Mesodermal cell (in vitro differentiated cells): ENCODE results near the gene ITGAL.
"Not testable (repeated sequence)": the region's sequence is repeated elsewhere in the genome, so short reads cannot be mapped to it uniquely, and the experiment has no call there.

ENCODE experiments used
- H3K27ac ChIP-seq: 2 replicates; pipeline ENCODE4 v1.7.0; 2013; ENCODE audit warnings: mild to moderate bottlenecking, low read depth, low read length, moderate library complexity; ENCODE audit not compliant: severe bottlenecking
- H3K36me3 ChIP-seq: 2 replicates; pipeline ENCODE4 v1.7.1; 2013; ENCODE audit warnings: mild to moderate bottlenecking, low read length, moderate library complexity; ENCODE audit not compliant: control insufficient read depth, insufficient read depth
- H3K4me1 ChIP-seq: one replicate; pipeline ENCODE4 v1.7.1; 2013; ENCODE audit warnings: mild to moderate bottlenecking, low read length; ENCODE audit not compliant: insufficient read depth, control insufficient read depth, poor library complexity, severe bottlenecking
- H3K4me3 ChIP-seq: 2 replicates; pipeline ENCODE4 v1.7.0; 2013; ENCODE audit warnings: low read length, control low read depth, mild to moderate bottlenecking; ENCODE audit not compliant: insufficient read depth, poor library complexity, severe bottlenecking; ENCODE audit errors: extremely low read depth
- H3K9me3 ChIP-seq: 2 replicates; pipeline ENCODE4 v1.7.1; 2013; ENCODE audit warnings: mild to moderate bottlenecking, low read length, moderate library complexity; ENCODE audit not compliant: control insufficient read depth
- WGBS, 2 experiments: methylation state at CpG; one replicate each; pipeline ENCODE4 v1.1.5; 2013; ENCODE audit warnings: missing lambda C conversion rate in 2 of 2; ENCODE audit not compliant: insufficient coverage in 2 of 2; 5-methylcytosine and 5-hydroxymethylcytosine counted together

Gene ITGAL

GRCh38 chr16:30476991-30477390 is 4.4 kb downstream of the ITGAL start:
- no peaks in the 10 kb centered on the region for H3K9me3 ChIP-seq
- no peaks in the 10 kb centered on the region for H3K4me1 ChIP-seq
- 85 to 90% methylated on average over 2 of the region's 3 CpGs for WGBS, 2 experiments
- H3K4me3 ChIP-seq: no peak overlapping the region
- no peak overlapping the region for H3K27ac ChIP-seq
- H3K36me3 ChIP-seq: no peaks in the 10 kb centered on the region

- H3K4me3 ChIP-seq, H3K36me3 ChIP-seq, H3K27ac ChIP-seq, H3K9me3 ChIP-seq, H3K4me1 ChIP-seq: not testable (repeated sequence)
- WGBS, 2 experiments: 76 to 94% methylated on average over 2 to 3 of the region's 3 CpGs
Measured at GRCh38 chr16:30477773-30478172, 5.2 kb downstream of the ITGAL start.

GRCh38 chr16:30478766-30479478 is 6.4 kb downstream of the ITGAL start:
- Histone ChIP-seq H3K4me3 (no peak overlapping the region), H3K27ac (no peak overlapping the region), H3K4me1 (no peaks in the 10 kb centered on the region), H3K36me3 (no peaks in the 10 kb centered on the region), H3K9me3 (no peaks in the 10 kb centered on the region)
- WGBS, 2 experiments: 91 to 95% methylated on average over 12 of the region's 12 CpGs

- Histone ChIP-seq H3K4me1 (no peaks in the 10 kb centered on the region), H3K9me3 (no peaks in the 10 kb centered on the region), H3K4me3 (no peak overlapping the region), H3K27ac (no peak overlapping the region), H3K36me3 (no peaks in the 10 kb centered on the region)
- 88 to 90% methylated on average over 4 of the region's 5 CpGs for WGBS, 2 experiments
Measured at GRCh38 chr16:30481381-30481780, 8.8 kb downstream of the ITGAL start.

GRCh38 chr16:30482366-30482765 is 9.8 kb downstream of the ITGAL start:
- H3K27ac ChIP-seq: no peak overlapping the region
- H3K4me1 ChIP-seq: no peaks in the 10 kb centered on the region
- no peaks in the 10 kb centered on the region for H3K36me3 ChIP-seq
- 88 to 94% methylated on average over 3 of the region's 3 CpGs for whole genome bisulfite sequencing, 2 experiments
- no peaks in the 10 kb centered on the region for H3K9me3 ChIP-seq
- H3K4me3 ChIP-seq: no peak overlapping the region

GRCh38 chr16:30484887-30485286 is 12.3 kb downstream of the ITGAL start:
- Histone ChIP-seq H3K4me3 (no peak overlapping the region), H3K4me1 (no peaks in the 10 kb centered on the region), H3K36me3 (no peaks in the 10 kb centered on the region), H3K9me3 (no peaks in the 10 kb centered on the region), H3K27ac (no peak overlapping the region)

GRCh38 chr16:30485818-30486436 is 13.4 kb downstream of the ITGAL start:
- Histone ChIP-seq H3K4me3 (no peak overlapping the region), H3K36me3 (no peaks in the 10 kb centered on the region), H3K4me1 (no peaks in the 10 kb centered on the region), H3K27ac (no peak overlapping the region), H3K9me3 (no peaks in the 10 kb centered on the region)
- 82 to 97% methylated on average over 4 to 7 of the region's 7 CpGs for WGBS, 2 experiments

GRCh38 chr16:30488764-30489605 is 16.4 kb downstream of the ITGAL start:
- H3K27ac ChIP-seq: no peak overlapping the region
- no peak overlapping the region for H3K4me3 ChIP-seq
- no peaks in the 10 kb centered on the region for H3K9me3 ChIP-seq
- no peaks in the 10 kb centered on the region for H3K4me1 ChIP-seq
- H3K36me3 ChIP-seq: no peaks in the 10 kb centered on the region
- 51 to 65% methylated on average over 7 to 8 of the region's 11 CpGs for WGBS, 2 experiments

- H3K36me3 ChIP-seq: no peaks in the 10 kb centered on the region
- no peak overlapping the region for H3K4me3 ChIP-seq
- H3K9me3 ChIP-seq: no peaks in the 10 kb centered on the region
- WGBS, 2 experiments: 67 to 74% methylated on average over 4 to 6 of the region's 6 CpGs
- no peaks in the 10 kb centered on the region for H3K4me1 ChIP-seq
- no peak overlapping the region for H3K27ac ChIP-seq
Measured at GRCh38 chr16:30490210-30490609, 17.7 kb downstream of the ITGAL start.

- no peaks in the 10 kb centered on the region for H3K9me3 ChIP-seq
- H3K4me3 ChIP-seq: no peak overlapping the region
- WGBS, 2 experiments: 97 to 100% methylated on average over 1 to 4 of the region's 4 CpGs
- no peaks in the 10 kb centered on the region for H3K36me3 ChIP-seq
- no peak overlapping the region for H3K27ac ChIP-seq
- no peaks in the 10 kb centered on the region for H3K4me1 ChIP-seq
Measured at GRCh38 chr16:30491229-30491628, 18.7 kb downstream of the ITGAL start.
